ENCODE data around the gene CEP350.

The CEP350 gene, protein sequence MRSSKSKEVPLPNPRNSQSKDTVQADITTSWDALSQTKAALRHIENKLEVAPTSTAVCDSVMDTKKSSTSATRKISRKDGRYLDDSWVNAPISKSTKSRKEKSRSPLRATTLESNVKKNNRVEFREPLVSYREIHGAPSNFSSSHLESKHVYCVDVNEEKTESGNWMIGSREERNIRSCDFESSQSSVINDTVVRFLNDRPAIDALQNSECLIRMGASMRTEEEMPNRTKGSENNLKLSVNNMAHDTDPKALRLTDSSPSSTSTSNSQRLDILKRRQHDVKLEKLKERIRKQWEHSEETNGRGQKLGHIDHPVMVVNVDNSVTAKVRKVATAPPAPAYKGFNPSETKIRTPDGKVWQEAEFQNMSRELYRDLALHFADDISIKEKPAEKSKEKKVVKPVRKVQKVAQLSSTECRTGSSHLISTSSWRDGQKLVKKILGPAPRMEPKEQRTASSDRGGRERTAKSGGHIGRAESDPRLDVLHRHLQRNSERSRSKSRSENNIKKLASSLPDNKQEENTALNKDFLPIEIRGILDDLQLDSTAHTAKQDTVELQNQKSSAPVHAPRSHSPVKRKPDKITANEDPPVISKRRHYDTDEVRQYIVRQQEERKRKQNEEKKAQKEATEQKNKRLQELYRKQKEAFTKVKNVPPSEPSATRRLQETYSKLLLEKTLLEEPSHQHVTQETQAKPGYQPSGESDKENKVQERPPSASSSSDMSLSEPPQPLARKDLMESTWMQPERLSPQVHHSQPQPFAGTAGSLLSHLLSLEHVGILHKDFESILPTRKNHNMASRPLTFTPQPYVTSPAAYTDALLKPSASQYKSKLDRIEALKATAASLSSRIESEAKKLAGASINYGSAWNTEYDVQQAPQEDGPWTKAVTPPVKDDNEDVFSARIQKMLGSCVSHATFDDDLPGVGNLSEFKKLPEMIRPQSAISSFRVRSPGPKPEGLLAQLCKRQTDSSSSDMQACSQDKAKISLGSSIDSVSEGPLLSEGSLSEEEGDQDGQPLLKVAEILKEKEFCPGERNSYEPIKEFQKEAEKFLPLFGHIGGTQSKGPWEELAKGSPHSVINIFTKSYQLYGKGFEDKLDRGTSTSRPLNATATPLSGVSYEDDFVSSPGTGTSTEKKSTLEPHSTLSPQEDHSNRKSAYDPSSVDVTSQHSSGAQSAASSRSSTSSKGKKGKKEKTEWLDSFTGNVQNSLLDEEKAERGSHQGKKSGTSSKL (N-terminal part only)

DNA sequence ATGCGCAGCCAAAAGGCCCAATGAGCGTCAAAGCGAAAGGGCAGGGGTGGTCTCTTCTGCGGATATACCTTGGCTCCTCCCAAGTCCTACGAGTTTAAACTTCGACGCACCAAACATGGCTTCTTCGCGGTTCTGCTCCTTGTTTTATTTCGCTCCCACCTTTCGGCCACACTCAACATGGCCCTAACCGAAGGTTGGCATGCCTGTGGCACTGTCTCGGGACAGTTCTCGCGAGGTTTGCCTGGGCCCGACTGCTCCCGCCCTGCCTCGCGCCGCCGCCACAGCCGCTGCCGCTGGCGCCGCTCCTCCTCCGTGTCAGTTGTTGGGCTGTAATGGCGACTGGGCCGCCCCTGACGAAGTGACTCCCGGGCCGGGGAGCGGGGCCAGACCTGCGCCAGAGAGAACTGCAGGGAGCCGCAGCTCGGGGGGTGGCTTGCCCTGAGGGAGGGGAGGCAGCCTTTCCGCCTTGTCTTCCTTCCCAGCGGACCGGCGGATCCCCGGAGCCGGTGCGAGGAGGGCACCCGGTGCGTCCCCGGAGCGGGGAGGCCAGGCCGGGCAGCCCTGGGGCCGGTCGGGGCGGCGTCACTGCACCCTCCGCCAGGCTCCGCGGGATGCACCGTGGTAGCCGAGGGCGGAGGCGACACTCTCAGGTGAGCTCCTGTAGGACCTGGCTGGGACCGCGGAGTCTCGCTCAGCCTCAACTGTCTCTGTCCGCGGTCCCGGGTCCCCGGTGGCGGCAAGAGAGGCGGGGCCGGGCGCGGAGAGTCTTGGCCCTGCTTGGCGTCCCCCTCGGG, at the start of gene CEP350:
CEP350 (plus strand) TSS at position 318 of the 794 bp plus-strand sequence. CDS start 31,372 bp downstream, outside the sequence.
- peak; percentile 96 for DNase-seq

DNA sequence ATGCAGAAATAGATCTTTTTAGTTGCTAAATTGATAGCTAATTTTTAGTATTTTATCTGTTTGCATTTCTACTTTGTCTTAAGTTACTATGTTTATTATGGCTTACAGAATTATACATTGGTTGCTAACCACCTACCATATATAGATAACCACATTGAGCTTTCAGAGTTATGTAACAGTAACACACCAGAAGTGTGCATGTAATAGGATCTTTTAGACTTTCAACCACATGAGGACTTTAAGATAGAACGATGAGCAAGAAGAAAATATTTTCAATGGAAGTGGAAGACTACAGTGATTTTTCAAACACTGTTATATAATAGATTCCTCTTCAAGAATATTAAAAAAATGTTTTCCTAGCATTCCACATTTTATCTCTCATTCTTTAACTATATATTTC, 43.7 kb upstream of the CEP350 start:
- DNase-seq, result no peak

DNA sequence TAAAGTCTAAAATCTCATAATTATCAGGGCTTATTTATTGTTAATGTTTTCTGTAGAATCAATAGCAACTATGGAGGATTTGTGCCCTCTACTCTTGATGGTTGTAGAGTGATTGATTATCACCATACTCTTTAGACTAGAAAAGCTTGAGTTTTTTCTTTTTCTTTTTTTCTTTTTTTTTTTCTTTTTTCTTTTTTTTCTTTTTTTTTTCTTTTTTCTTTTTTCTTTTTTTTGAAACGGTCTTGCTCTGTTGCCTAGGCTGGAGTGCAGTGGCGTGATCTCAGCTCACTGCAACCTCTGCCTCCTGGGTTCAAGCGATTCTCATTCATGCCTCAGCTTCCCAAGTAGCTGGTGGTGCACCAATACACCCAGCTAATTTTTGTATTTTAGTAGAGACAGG, 42.8 kb upstream of the CEP350 start:
- DNase-seq, result no peak

DNA sequence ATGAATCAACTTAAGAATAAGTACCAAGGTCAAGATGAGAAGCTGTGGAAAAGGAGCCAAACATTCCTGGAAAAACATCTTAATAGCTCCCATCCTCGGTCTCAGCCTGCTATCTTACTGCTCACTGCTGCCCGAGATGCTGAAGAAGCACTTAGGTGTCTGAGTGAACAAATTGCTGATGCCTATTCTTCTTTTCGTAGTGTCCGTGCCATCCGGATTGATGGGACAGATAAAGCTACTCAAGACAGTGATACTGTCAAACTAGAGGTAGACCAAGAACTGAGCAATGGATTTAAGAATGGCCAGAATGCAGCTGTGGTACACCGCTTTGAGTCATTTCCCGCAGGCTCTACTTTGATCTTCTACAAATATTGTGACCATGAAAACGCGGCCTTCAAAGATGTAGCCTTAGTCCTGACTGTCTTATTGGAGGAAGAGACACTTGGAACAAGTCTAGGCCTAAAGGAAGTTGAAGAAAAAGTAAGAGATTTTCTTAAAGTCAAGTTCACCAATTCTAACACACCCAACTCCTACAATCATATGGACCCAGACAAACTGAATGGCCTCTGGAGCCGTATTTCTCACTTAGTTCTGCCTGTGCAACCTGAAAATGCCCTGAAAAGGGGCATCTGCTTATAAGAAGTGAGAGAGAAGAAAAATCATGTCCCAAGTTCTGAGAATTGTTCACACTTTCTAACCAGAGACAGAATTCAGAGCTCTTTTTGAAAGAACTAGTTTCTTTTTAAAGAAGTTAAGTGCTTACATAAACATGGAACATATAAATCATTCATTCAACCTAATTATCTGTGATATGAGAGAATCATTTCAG, 36.8 kb upstream of the CEP350 start:
- DNase-seq, result no peak

DNA sequence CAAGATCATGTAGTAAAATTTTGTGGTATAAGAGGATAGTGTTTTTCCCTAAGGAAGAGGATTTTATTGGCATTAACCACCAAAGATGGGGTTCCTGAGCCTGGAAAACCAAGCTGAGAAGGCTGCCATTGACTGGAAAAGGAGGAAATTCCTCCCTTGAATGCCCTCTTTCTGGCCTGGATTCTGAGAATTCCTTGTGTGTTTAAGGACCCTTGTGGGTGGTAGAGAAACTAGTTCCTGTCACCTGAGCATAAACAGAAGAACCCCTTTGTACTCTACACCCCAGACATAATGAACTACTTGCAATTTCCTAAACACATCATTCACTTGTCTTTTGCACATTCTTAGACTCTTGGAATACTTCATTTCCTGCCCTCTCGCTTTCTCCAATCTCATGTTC, 33.1 kb upstream of the CEP350 start:
- no peak for DNase-seq

DNA sequence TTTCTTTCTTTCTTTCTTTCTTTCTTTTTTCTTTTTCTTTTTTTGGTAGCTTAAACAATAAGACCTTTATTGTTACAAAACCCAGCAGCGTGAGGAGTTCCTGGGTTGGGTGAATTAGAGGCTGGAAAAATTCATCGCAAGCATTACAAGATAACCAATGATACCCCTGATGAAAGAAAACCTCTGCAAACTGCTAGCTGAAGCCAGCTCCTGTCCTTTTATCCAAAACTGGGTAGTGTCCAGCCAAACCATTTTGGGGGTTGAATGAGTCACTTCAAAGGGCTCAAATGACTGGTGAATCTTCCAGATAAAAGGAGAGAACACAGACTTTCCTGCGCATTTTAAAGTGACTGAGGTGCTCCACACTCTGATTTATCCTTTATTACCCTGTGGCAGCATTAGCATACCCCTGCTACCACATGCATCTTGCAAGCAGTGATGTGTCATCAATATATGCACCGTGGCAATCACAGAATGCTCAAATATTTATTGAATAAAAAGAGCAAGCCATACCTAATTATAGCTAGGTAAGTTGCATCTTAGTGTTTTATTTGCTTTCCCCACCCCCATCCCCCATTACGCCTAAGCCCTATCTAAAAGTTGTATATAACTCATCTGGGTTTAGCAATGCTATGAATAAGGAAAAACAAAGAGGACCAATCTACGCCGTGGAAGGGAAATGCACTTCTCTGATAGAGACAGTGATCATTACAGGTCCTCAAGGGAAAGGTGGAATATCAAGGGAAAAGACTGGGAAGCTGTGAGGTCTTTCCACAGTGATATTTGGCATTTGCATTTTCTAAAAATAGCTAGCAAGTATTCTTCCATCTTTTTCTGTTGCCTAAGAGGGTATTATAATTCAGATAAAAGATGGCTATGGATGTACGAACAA, 32.4 kb upstream of the CEP350 start:
- no peak for DNase-seq

DNA sequence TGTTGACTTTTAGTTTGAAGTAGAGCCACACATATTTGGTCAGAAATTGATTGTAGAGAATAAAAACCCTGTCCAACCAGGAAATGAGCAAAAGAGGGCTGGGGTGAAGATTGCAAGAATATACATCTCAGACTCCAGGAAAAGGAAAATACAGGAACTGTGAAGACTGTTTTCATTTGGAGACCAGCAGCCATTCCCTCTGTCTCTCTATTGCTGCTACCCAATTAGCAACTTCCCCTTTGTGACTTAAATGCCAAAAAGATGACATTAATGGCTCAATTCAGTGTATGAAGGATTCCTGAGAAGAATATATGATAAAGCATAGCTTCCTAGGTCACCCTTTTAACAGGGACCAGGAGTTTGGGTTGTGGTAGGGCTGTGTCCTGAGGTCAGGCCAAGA, 31.6 kb upstream of the CEP350 start:
- no peak for DNase-seq

DNA sequence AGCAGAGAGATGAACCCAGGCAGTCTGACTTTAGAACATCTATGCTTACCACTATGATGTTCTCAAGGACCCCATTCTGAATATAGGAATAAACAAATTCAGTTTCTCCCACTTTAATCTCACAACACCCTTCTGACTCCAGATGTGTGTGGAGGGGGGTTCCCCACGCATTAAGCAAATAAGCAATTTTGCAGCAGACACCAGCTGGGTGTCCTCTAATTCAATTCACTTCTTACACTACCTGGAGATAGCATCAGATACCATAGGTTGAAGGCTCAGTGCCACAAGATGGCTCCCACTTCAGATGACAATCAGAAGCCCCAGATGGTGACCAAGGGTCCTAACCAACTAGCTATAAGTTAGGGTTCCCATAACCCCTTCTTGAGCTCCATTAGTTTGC, 30.3 kb upstream of the CEP350 start:
- DNase-seq, result no peak

DNA sequence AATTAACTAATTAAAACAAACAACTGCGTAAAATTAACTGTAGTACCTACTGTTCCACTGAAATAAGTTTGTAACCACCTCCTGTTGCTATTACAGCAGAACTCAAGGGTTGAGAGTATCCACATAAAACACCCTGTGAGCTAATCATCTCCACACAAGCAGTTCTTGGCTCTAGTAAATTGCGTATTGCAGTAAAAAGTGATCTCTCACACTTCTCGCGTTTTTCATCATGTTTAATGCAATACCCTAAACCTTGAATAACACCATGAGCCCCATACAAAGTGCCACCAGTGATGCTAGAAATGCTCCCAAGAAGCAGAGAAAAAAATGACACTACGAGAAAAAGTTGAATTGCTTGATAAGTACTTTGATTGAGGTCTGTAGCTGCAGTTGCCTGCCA, 29.3 kb upstream of the CEP350 start:
- DNase-seq, result no peak

DNA sequence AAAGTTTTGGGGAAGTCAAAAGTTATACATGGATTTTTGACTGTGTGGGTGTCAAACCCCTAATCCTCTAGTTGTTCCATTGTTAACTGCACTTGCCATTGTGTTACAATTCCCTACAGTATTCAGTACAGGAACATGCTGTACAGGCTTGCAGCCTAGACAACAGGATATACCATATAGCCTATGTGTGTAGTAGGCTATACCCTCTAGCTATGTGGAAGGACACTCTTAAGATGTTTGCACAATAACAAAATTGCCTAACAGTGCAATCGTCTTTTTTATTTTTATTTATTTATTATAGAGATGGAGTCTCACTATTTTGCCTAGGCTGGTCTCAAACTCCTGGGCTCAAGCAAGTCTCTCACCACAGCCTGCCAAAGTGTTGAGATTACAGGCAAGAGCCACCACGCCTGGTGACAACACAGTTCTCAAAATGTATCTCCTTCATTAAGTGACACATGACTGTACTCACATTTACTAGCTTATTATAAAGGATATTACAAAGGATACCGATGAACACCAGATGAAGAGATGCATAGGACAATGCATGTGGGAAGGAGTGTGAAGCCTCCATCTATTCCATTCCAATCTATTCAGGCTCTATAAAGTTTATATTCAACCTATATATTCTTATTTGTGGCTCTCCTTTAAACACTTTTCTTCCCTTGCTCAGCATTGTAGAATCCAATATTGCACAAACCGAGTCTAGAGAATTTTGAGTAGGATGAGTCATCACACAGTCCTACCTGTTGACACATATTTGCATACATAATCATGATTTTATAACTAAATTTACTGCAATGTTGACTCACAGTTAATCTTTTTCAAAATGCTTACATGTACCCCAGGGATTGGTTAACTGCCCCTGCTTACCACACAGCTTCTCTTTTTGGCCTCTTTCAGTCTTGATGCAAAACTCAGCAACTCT, 28.4 kb upstream of the CEP350 start:
- DNase-seq, result no peak

DNA sequence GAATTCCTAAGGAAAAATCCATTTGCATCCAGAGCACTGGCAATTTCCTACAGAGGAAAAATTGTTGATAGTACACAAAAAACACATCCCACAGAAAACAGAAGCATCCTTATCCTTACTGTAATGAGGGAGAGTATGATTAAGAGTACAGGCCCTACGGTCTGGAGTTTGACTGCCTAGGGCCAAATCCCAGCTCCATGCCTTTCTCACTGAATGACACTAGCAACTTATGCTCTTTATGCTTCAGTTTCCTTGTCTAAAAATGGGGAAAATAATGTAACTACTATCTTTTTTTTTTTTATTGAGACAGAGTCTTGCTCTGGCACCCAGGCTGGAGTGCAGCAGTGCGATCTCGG, 27.8 kb upstream of the CEP350 start:
- DNase-seq, result no peak

DNA sequence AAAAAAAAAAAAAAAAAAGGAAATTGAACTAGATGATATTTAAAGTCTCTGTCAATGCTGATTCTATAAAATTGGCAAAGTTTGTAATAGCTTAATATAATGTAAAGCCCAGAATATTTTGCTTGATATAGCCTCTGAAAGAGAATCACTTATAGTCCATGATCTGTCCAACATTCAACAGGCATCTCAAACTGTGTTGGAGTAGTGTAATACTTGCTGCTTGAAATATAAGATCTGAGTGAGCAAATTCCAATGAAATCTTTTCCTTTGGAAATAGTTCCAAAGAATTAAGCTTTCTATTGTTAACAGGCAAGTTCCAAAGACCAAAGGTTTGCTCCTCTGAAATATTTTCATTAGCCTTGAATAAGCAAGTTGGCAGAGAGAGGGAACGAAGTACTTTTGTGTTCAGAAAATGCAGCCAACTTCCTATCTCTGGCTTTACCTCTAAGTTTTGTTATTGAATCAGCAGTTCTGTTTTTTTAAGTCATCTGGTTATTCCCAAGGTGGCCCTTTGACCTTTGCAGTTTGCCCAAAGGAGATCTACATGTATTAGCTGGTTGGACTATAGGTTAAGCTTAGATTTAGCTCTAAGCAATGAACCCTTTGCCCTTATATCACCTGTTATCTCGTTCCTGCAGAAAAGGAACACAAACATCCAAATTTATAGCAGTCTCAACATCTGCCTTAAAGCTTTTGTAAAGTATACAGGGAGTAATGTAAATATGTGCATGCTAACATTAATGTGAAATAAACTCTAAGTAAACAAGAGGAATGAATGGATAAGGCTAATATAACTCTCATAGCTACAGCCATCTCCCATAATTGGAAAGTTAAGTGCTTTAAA, 24.4 kb upstream of the CEP350 start:
- DNase-seq, result no peak

DNA sequence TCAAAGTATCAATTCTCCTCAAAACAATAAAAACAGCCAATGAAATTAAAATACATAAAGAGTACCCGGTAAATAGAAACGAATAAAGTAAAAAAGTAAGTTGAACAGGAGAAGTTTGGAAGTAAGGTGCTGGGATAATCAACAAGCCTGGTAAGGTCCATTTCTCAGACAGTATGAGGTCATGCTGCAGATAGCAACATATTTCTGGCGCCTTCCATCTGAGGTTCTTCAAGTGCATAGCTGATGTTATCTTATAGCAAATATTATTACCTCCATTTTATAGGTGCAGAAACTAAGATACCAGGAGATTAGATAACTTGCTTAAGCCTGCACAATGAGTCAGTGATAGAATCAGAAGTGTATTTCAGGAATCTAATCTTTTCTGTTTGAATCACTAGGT, 23.7 kb upstream of the CEP350 start:
- no peak for DNase-seq

DNA sequence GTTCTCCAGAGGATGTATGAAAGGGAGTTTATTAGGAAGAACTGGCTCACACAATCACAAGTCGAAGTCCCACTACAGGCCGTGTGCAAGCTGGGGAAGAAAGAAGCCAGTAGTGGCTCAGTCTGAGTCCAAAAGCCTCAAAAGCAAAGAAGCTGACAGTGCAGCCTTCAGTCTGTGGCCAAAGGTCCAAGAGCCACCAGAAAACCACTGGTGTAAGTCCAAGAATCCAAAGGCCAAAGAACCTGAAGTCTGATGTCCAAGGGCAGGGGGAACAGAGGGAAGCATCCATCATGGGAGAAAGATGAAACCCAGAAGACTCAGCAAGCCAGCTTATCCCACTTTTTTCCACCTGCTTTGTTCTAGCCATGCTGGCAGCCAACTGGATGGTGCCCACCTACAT, 21.4 kb upstream of the CEP350 start:
- DNase-seq, result no peak

DNA sequence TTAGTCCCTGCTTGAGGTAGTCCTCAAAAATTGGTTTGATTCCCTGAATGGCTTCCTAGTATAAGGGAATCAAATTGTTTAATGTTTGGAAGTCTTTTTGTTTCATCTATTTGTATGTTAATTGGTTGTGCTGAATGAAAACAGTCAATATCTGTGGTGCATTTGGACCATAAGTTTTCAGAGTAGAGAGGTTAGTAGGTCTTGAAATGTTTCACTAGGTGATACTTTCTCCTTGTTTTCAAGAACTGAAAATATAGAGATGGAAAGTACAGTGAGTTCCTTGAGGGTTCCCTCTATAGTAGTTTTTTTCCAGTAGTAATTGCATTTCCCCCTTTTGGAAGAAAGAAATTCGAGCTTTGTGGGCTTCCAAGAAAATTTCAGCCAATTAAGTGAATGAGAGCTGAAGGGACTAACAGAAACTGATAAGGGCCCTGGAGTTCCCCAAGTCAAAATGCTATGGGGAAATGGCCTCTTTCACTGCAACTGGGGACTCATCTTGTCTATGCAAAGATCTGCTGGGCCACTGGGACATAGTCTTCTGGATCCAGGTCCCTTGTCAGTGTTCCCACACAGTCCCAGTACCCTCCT, 18.6 kb upstream of the CEP350 start:
- DNase-seq, result no peak

DNA sequence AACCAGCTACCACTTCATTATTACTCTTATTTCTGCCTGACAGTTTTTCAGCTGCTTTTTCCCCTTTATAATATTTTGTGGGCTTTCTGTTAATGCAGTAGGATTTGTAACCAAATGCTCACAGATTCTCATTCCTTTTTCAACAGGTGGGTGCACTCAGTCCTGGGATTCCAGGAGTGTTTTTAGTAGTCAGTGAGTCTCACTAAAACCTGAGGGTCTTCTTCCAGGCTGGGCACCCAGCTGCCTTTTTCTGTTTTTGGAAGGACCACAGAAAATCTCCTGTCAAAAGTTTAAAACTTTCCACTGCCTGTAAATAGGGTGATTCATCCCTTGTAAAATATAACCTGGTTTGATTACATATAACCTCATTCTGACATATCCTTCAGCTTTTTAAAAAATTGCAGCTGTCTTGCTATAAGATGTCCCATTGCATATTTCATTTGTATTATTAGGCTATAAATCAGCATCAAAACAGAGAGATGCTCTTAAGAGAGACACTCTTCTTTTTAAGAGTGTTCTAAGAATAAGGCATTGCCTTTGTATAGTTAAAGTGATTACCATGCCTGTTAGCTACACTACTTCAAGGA, 16.8 kb upstream of the CEP350 start:
- DNase-seq, result no peak

DNA sequence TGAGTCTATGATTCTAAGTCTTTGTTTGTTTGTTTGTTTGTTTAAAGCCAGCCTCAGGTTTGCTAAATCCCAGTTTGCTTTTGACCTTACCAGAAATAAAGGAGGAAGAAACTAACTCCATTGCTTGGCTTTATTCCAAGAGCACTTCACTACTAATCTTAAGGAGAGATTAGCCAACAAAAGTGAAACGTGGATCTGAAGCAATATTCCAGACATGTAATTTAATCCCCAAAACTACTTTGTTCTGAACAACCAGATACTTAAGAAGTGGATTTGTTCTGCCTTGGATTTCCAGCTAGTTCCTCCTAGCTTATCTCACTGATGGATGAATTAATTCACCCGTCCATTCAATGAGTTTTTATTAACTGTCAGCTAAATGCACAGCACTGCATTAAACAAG, 15.9 kb upstream of the CEP350 start:
- no peak for DNase-seq

DNA sequence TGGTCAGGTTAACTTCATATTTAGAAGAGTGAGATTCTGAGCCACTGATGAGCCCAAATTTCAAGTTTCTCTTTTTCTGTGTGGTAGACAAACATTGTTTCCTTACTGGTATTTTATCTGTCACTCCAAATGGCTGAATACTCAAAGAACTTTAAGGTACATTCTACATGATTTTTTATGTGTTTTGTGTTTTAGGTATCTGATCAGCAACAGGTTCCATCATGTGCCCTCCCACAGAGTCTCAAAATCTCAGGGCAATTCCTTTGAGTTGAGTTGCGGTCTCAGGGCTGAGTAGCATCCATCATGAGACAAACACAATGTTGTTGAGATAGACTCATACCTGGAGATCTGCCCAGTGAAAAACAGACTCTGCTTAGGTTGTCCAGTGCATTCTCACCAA, 14.7 kb upstream of the CEP350 start:
- DNase-seq, result no peak

Measured in NCI-H1436 treated with DMSO at 0.1 percent for 48 hours (cell line).